GM18517 (cell line): ENCODE measurements around the gene NUP50.

Experiments
- ATAC-seq: cut with Tn5 transposase; IDR thresholded peaks from one replicate; pipeline ENCODE4 v1.9.1; 2021; ENCODE audit warnings: mild to moderate bottlenecking, moderate library complexity; ENCODE audit not compliant: unreplicated experiment

NUP50 gene

DNA sequence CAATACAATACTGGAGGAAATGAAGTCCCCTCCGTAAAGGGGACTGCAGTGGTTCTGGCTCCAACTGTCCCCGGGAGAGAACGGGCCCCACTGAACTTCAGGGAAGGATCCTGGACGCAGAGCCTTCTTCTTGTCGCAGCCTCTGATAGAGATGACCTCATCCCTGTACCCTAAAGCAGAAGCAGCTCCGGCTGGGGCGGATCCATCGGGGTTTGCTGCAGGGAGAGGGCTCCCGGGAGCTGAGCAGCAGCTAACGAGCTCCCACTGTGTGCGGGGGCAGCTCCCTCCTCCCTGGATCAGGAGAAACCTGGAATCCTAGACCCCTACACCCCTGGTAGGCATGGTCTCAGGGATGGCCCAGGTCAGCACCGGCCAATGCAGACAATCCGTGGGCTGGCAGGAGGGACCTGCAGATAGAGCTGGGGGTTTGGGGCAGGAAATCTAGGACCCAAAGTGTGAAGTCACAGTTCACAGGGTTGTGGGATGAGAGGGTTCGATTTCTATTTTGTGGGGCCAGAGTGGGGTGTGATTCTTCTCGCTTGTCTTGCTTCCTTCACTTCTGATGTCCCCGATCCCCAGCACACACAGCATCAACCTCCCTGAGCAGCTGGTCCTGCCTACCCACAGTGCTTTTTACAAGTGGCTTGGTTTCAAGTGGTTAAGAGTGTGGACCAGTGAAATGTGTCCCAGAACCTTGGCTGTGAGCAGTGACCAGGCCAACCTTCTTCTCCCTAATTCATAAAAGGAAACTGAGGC lies 64.1 kb downstream of the NUP50 start:
- no peak for ATAC-seq

DNA sequence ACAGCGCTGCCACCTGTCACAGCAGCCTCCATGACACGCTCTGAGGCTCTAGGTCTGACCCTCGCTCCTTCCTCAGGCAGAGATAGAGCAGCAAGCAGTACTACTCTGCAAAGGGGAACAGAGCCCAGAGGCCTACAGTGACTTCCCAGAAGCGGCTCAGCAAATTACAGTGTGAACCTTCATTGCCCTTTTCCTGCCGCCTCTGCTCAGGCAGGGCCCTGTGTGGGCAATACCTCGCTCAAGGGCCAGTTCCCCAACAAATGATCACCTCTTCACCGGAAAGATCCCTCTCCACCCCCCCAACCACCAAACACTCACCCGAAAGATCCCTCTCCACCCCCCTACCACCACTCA lies 64.7 kb downstream of the NUP50 start:
- no peak for ATAC-seq

DNA sequence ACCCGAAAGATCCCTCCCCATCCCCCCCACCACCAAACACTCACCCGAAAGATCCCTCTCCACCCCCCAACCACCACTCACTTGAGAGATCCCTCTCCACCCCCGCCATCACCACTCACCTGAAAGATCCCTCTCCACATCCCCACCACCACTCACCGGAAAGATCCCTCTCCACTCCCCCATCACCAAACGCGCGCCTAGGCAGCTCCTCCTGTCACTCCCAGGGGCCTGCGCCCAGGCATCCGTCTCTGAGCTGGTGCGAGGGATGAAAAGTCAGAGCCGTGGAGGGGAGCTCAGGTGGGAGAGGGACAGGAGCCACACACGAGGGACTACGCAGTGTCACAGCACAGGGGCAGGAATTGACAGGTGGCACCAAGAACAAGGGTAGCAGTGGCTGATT lies 65.5 kb downstream of the NUP50 start:
- ATAC-seq, result no peak

DNA sequence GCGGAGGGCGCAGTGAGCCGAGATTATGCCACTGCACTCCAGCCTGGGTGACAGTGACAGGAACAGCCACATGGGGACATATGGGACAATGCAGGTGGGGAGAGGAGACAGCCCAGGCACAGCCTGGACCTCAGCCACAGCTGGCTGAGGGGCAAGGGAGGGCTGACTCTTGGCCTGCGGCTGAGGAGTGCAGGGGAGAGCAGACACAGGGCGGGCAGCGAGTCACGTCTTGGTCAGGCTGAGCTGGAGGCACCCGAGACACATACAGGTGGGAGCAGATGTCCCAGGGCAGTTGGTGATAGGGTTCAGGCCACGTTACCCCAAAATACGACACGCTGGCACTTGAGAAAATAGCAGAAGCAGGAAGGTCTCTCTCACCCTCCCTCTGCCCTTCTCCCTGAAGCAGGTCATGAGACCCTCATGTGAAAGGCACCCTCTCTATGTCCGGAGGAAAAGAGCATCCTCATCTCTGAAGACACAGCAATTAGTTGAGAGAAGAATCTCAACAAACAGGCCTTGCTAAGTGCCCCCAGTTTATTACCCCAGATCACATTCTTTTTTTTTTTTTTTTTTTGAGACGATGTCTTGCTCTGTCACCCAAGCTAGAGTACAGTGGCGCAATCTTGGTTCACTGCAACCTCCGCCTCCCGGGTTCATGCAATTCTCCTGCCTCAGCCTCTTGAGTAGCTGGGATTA lies 66.4 kb downstream of the NUP50 start:
- no peak for ATAC-seq

DNA sequence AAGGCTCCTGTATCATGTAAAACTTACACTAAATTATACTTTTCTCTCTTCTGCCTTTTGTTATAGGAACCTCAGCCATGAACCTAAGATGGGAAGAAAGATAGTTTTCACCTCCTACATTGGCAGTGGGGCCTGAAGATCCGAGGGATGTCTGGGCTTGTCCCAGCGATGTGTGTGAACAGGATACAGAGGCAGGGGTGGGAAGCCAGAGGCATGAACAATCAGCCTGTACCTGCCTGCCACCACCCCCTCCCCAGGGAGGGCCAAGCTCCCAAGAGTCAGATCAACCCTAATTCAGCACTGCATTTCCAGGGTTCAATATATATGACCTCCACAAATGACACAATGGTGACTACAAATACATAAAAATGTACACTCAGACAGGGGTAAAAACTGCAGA lies 67.6 kb downstream of the NUP50 start:
- no peak for ATAC-seq

DNA sequence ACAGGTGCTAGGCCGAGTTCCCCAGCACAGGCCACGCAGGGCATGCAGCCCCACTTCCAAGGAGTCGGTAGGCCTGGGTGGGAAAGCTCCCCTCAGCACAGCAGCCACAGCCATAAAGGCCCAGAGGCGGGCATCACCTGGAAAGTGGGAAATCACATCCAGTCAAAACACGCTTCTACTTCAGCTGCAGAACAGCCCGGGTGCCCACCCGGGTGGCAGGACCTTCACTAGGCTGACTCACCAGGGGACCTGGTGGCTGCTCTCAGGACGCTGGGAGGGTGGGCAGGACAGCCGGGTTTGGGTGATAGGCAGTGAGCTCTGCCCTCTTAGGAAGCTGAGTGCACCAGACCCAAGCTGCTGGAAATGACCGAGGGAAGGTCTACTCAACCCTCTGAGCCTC lies 69.7 kb downstream of the NUP50 start:
- no peak for ATAC-seq

DNA sequence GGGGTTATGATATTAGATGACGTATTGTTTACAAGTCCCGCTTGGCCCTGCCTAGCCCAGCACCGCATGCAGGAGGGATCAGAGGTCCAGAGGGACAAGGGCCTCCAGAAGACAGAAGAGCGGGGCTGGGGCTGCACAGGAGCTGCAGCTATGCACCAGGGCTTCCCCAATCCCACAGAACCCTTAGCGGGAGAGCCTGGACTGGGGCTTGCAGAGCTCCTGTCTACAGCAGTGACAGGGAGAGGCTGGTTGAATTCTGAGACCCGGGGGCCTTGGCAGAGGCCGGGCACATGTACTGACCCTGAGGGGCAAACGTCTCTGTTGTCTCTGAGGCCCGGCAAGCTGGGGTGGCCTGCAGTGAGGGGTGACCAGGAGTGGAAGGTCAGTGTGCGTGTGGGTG lies 70.1 kb downstream of the NUP50 start:
- no peak for ATAC-seq

DNA sequence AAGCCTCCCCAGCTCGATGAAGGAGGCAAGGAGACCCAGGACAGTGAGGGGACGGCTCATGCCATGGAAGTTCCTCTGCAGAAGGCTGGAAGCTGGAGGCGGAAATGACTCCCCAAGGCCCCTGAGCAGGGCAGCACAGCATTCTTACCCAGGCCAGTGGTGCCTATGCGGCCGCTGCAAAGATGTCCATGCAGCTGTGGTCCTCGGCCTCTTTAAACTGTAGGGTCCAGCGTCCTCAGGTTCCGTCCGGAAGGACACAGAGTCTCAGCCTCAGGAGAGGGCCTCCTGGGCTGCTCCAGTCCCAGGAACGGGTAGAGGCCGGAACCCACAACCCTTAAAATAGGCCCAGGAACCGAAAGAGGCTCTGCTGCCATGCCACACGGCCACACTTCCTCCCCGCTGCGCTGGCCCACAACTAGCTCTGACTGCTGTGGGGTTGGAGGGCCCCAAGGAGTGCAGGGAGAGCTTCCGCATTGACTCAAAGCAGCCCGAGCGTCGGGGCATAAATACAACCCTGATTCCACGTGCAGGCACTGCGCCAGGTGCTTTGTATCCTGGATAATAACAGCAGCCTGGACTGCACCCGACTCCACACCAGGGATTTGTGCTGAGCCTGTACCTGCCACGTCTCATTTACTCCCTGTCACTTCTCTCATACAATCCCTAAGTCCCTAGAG lies 71.5 kb downstream of the NUP50 start:
- ATAC-seq, result no peak

DNA sequence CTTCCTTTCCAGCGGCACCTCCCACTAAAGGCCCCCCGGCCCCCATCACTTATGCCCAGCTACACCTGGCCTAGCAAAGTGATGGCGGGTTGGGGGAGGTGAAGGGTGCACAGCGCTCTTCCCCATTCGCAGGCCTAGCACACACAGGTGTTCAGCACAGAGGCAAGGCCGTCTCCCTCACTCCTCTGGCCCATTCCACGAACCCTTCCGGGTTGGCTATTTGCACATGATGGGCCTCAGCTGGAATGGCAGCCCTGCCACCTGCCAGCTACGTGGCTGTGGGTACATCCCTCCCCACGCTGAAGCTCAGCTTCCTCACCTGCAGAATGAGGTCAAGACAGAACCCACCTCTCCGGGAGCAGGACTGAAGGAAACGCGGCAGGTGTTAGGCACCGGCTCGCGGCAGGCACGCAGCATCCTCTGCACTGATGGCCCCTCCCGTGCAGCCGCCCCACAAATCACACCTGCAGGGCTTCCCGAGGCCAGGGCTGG lies 72.2 kb downstream of the NUP50 start:
- ATAC-seq, result no peak

DNA sequence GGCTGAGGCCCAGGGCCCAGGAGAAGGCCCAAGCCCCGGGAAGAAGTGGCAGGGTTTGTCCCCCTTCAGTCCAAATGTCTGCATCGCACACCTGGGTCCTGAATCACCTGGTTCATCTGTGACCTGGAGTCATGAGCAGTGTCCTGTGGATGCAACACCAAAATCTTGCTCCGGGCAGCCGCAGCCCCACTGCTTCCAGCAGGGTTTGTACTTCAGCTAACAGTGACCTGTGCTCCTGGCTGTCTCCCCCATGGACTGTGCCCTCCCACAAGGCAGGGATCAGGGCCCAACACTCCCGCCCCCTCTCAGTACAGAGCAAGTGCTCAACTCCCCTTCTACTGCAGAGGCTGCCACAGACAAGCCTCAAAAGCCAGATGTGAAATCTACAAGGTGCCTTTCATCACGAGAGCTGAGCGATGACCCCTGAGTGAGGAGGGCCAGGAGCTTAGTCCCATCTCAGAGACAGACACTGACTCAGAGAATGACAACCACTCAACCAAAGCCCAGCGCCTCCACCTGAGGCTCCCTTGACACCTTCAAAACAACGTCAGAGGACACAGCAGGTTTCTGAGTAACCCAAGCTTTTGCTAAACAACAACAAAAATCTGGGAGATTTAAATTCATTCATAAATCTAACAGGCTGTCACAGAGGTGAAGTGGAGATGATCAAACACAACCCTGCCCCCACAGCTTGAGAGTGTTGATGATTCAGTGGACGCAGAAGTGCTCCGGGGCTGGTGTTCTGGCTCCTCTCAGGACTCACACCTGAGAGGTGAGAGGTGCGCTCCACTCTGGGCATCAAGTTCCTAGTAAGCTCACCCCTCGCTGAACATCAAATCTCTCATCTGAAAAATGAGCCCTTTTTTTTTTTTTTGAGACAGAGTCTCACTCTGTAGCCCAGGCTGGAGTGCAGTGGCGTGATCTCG lies 73.6 kb downstream of the NUP50 start:
- no peak for ATAC-seq
